K562 (cell line): ENCODE results near the gene COX19. TPM values are rescaled to one million over a fixed set of nuclear protein-coding genes. Genes with fewer than 3 reads are reported as not detected.
A peak's percentile ranks its signal among the peaks of the same experiment; 100 is the strongest.

Experiments
- ATAC-seq: fragments of 200-7000 bp; cut with Tn5 transposase; 3 replicates; pipeline ENCODE4 v1.9.1; 2020; ENCODE audit warnings: moderate library complexity
- BruUV-seq: library from RNA; stranded (reverse); fragments of 400-500 nt; replicated peaks from 2 replicates; lab custom pipeline; 2021; lab: Mats Ljungman, UMichigan
- CTCF ChIA-PET: fragments of 300-600 bp; formaldehyde crosslinking; extraction: SDS; loops from one replicate; lab custom pipeline; 2021; ENCODE audit warnings: low intra/inter-chr PET ratio; lab: Yijun Ruan, JAX
- POLR2A ChIA-PET: fragments of 300-600, 350-650 bp; sonication (Branson Sonifier 250); formaldehyde crosslinking; extraction: SDS; loops from one replicate; lab custom pipeline; 2021; ENCODE audit warnings: antibody characterized with exemption, inconsistent platforms; lab: Yijun Ruan, JAX
- DNase-seq, 4 experiments: peaks; one replicate each; pipeline versions ENCODE4 v3.0.0 to v3.0.0-alpha.2; 2011 to 2018; ENCODE audit warnings: low spot score in 3 of 4, mixed read lengths in 3 of 4; ENCODE audit errors: extremely low read depth in 1 of 4
- FAIRE-seq: peaks from 2 replicates; lab custom pipeline; 2011; peaks lifted over from hg19 to GRCh38; lab: Jason Lieb, UNC
- H2AFZ ChIP-seq: 2 replicates; pipeline ENCODE4 v1.6.0; 2011; ENCODE audit warnings: low read depth, low read length, control low read depth, inconsistent platforms
- H3K27ac ChIP-seq: fragments of 200-600 bp; 3 replicates; pipeline ENCODE4 v1.8.0; 2011; ENCODE audit warnings: low read depth, mild to moderate bottlenecking, control low read depth, inconsistent platforms, low read length, moderate library complexity, mixed read lengths; ENCODE audit errors: extremely low read depth
- H3K27me3 ChIP-seq, 2 experiments: fragments of 300-600 bp in 1 of 2; 2 replicates in 1 of 2; 3 replicates in 1 of 2; pipeline versions ENCODE4 v1.6.0 to v1.8.0; 2011; ENCODE audit warnings: inconsistent platforms in 2 of 2, low read length in 2 of 2, mild to moderate bottlenecking in 1 of 2, mixed read lengths in 1 of 2, moderate library complexity in 1 of 2; ENCODE audit not compliant: control insufficient read depth in 2 of 2, insufficient read depth in 2 of 2
- H3K36me3 ChIP-seq: fragments of 300-600 bp; 3 replicates; pipeline ENCODE4 v1.8.0; 2011; ENCODE audit warnings: mild to moderate bottlenecking, low read length, inconsistent platforms; ENCODE audit not compliant: control insufficient read depth, insufficient read depth
- H3K4me1 ChIP-seq, 2 experiments: fragments of 200-600 bp in 1 of 2; replicated peaks in 1 of 2; 2 replicates in 1 of 2; 3 replicates in 1 of 2; pipeline versions ENCODE4 v1.5.1 to v1.8.0; 2011; ENCODE audit warnings: inconsistent platforms in 2 of 2, low read length in 2 of 2, mild to moderate bottlenecking in 1 of 2, mixed read lengths in 1 of 2, moderate library complexity in 1 of 2; ENCODE audit not compliant: control insufficient read depth in 2 of 2, insufficient read depth in 2 of 2
- H3K4me2 ChIP-seq: 2 replicates; pipeline ENCODE4 v1.6.1; 2011; ENCODE audit warnings: low read length, control low read depth, inconsistent platforms, mixed read lengths; ENCODE audit not compliant: insufficient read depth
- H3K4me3 ChIP-seq: fragments of 200-600 bp; sonication (generic), shearing (Covaris generic); 2 replicates; pipeline ENCODE4 v1.5.1; 2016; ENCODE audit warnings: control low read depth, inconsistent platforms
- H3K79me2 ChIP-seq: fragments of 200-600 bp; 3 replicates; pipeline ENCODE4 v1.8.0; 2011; ENCODE audit warnings: low read length, inconsistent platforms; ENCODE audit not compliant: control insufficient read depth, insufficient read depth
- H3K9ac ChIP-seq, 2 experiments: 2 replicates each; pipeline versions ENCODE4 v1.6.0 to v1.6.1; 2011; ENCODE audit warnings: low read depth in 2 of 2, low read length in 2 of 2, control low read depth in 1 of 2, inconsistent platforms in 1 of 2, mild to moderate bottlenecking in 1 of 2, mixed read lengths in 1 of 2; ENCODE audit not compliant: insufficient read depth in 1 of 2
- H3K9me1 ChIP-seq: one replicate; pipeline ENCODE4 v1.6.0; 2011; ENCODE audit warnings: inconsistent platforms, mild to moderate bottlenecking, low read length, moderate library complexity; ENCODE audit not compliant: control insufficient read depth, insufficient read depth
- H3K9me3 ChIP-seq: replicated peaks from 2 replicates; pipeline ENCODE4 v1.5.1; 2011; ENCODE audit warnings: low read depth, low read length, inconsistent platforms; ENCODE audit not compliant: control insufficient read depth, insufficient read depth
- H4K20me1 ChIP-seq: replicated peaks from 2 replicates; pipeline ENCODE4 v1.6.1; 2011; ENCODE audit warnings: low read length, inconsistent platforms, mixed read lengths; ENCODE audit not compliant: control insufficient read depth, insufficient read depth
- CCNT2 ChIP-seq: IDR thresholded peaks from 2 replicates; pipeline ENCODE4 v1.6.1; 2011; ENCODE audit warnings: borderline replicate concordance, low read depth, mild to moderate bottlenecking, moderate library complexity, mixed read lengths, low read length; ENCODE audit not compliant: insufficient read length; ENCODE audit errors: extremely low read depth
- FOXM1 ChIP-seq, 2 experiments: fragments of 450-650 bp in 1 of 2; sonication (generic) in 1 of 2; formaldehyde crosslinking in 1 of 2; IDR thresholded peaks; 2 replicates each; pipeline versions ENCODE4 v1.6.1 to v1.9.0; 2017 to 2022; ENCODE audit warnings: low read depth in 2 of 2, mild to moderate bottlenecking in 2 of 2, missing genetic modification reagents in 1 of 2, moderate library complexity in 1 of 2
- FUS ChIP-seq: fragments of 200-400 bp; formaldehyde crosslinking; optimal IDR thresholded peaks from 2 replicates; pipeline ENCODE3; 2017; ENCODE audit warnings: low read depth, low read length
- SREBF1 ChIP-seq: fragments of 150-350 bp; IDR thresholded peaks from 2 replicates; pipeline ENCODE4 v1.6.1; 2014; ENCODE audit warnings: antibody characterized with exemption, low read depth, low read length, borderline replicate concordance
- THRB ChIP-seq: fragments of 450-650 bp; formaldehyde crosslinking; conservative IDR thresholded peaks from 2 replicates; pipeline ENCODE4 v1.4.0; 2022; ENCODE audit warnings: mild to moderate bottlenecking, missing genetic modification characterization
- ZBTB43 ChIP-seq: sonication (generic); formaldehyde crosslinking; IDR thresholded peaks from 2 replicates; pipeline ENCODE4 v1.8.0; 2023; ENCODE audit warnings: mild to moderate bottlenecking, missing genetic modification reagents
- ZNF124 ChIP-seq: sonication (generic); formaldehyde crosslinking; IDR thresholded peaks from 2 replicates; pipeline ENCODE4 v1.8.1; 2022; ENCODE audit warnings: missing genetic modification reagents
- ZNF518B ChIP-seq: fragments of 250-450 bp; sonication (Bioruptor Pico); IDR thresholded peaks from 2 replicates; pipeline ENCODE4 v1.5.0; 2021; ENCODE audit warnings: mild to moderate bottlenecking, moderate library complexity
- ZNF695 ChIP-seq: fragments of 450-650 bp; formaldehyde crosslinking; IDR thresholded peaks from 2 replicates; pipeline ENCODE4 v1.4.0; 2020; ENCODE audit warnings: mild to moderate bottlenecking, moderate library complexity
- WGBS: fragments of 100-300 bp; shearing (Covaris generic); methylation state at CpG from one replicate; pipeline ENCODE4 v1.1.6; 2016; ENCODE audit warnings: low coverage, mixed read lengths; ENCODE audit not compliant: insufficient coverage; ENCODE audit errors: missing lambda C conversion rate; 5-methylcytosine and 5-hydroxymethylcytosine counted together
- in situ Hi-C: fragments of 300-500 bp; cut with MboI; formaldehyde crosslinking; loops from 4 replicates; pipeline ENCODE4 v1.15.0; 2018; ENCODE audit warnings: inconsistent platforms, mixed read lengths
- intact Hi-C: fragments of 100-400 bp; cut with micrococcal nuclease; formaldehyde crosslinking; loops from 2 replicates; pipeline ENCODE4 v1.14.2; 2022
- polyA plus RNA-seq, 8 experiments: library from polyadenylated mRNA; depleted of rRNA in 4 of 8; stranded (reverse) in 5 of 8; unstranded in 3 of 8; fragments of >200 nt; fragmentation: Nextera tagmentation in 2 of 8; fragmentation: Illumina TruSeq in 1 of 8; extraction: Ambion mirVana in 2 of 8; extraction: Trizol in 1 of 8; gene quantifications; 2 replicates each; pipeline versions ENCODE4 v1.2.1 to v1.2.3, GENCODE V29; 2011 to 2014; ENCODE audit warnings: inconsistent platforms in 1 of 8, missing spikeins in 1 of 8
- total RNA-seq, 7 experiments: library from RNA; depleted of rRNA in 6 of 7; stranded (reverse); fragments of >200 nt in 6 of 7; fragmentation: Illumina TruSeq in 2 of 7; extraction: Trizol in 2 of 7; gene quantifications; 2 replicates each; pipeline versions ENCODE4 v1.2.1 to v1.2.3, GENCODE V29; 2011 to 2021; ENCODE audit warnings: low replicate concordance in 1 of 7
- TF ChIP-seq, protein P1 (sequence below): sonication (generic); formaldehyde crosslinking; IDR thresholded peaks from 2 replicates; pipeline ENCODE4 v1.9.0; 2022; ENCODE audit warnings: mild to moderate bottlenecking, missing genetic modification reagents
- TF ChIP-seq, protein P2 (sequence below): IDR thresholded peaks from 2 replicates; pipeline ENCODE4 v1.6.1; 2011; ENCODE audit not compliant: insufficient read length; ENCODE audit errors: extremely low read depth

Gene COX19
- total and polyA plus RNA-seq, 9 of the 15 experiments (the other 6 are each of a cell fraction or from before 2014, with no cell fraction given) = 5.2 to 10.5 (median 7.9) TPM

- Histone ChIP-seq H3K4me2 (no peak overlapping the region), H3K36me3 (peaks cover 13% of the 10 kb centered on the region; the same call in 1 of the 3 replicates), H2AFZ (no peak overlapping the region), H3K9me3 (no peaks in the 10 kb centered on the region; the same call in 1 of the 2 replicates), H3K4me3 (no peak overlapping the region), H3K27ac (no peak overlapping the region), H4K20me1 (peaks cover 7% of the 10 kb centered on the region), H3K79me2 (peaks cover 27% of the 10 kb centered on the region), H3K9ac (peak overlapping the region in 1 of 2 experiments; percentile 76; a peak in 2 of 4 replicates), H3K27me3 (no peaks in the 10 kb centered on the region), H3K9me1 (no peaks in the 10 kb centered on the region), H3K4me1 (peaks cover 0 to 78% of the 10 kb centered on the region in 2 experiments; a peak in 2 of 5 replicates)
- intact Hi-C loops = no loop called here
- DNase-seq (no peak), ATAC-seq (no peak), FAIRE-seq (no peak)
- BruUV-seq = no TSS peak
- ChIA-PET POLR2A (no interaction called here), CTCF (no interaction called here)
- in situ Hi-C loops = no loop called here
- 89% methylated on average over 22 of the region's 28 CpGs for WGBS
- TF ChIP-seq, protein P1, sequence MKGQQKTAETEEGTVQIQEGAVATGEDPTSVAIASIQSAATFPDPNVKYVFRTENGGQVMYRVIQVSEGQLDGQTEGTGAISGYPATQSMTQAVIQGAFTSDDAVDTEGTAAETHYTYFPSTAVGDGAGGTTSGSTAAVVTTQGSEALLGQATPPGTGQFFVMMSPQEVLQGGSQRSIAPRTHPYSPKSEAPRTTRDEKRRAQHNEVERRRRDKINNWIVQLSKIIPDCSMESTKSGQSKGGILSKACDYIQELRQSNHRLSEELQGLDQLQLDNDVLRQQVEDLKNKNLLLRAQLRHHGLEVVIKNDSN (CRISPR knock-in tag) = peak; percentile 77
- TF ChIP-seq ZNF124 = no peak
- TF ChIP-seq ZBTB43 (CRISPR knock-in tag) = no peak
- TF ChIP-seq ZNF695 (CRISPR knock-in tag) = no peak
- TF ChIP-seq FUS = no peak
- TF ChIP-seq FOXM1 (IDR thresholded peaks at IDR 0.05; ENCODE audit: low read depth) = no peak
- TF ChIP-seq FOXM1 (CRISPR knock-in tag; IDR thresholded peaks at IDR 0.05; ENCODE audit: low read depth) = no peak
- TF ChIP-seq, protein P2, sequence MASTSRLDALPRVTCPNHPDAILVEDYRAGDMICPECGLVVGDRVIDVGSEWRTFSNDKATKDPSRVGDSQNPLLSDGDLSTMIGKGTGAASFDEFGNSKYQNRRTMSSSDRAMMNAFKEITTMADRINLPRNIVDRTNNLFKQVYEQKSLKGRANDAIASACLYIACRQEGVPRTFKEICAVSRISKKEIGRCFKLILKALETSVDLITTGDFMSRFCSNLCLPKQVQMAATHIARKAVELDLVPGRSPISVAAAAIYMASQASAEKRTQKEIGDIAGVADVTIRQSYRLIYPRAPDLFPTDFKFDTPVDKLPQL = no peak
- no peak for TF ChIP-seq THRB
- TF ChIP-seq ZNF518B (CRISPR knock-in tag) = no peak
- no peak for TF ChIP-seq SREBF1
- no peak for TF ChIP-seq CCNT2
These were observed 40.1 kb upstream of the COX19 start for GRCh38 chr7:1015196-1016121.
